GM12873 (cell line): ENCODE data around the gene LTBP1.

Experiments
- TF ChIP-seq, protein P1 (sequence below): IDR thresholded peaks from 2 replicates; pipeline ENCODE4 v1.5.1; 2012; ENCODE audit warnings: low read depth, mild to moderate bottlenecking, moderate library complexity, low read length, control low read depth; ENCODE audit not compliant: insufficient read depth; ENCODE audit errors: missing control alignments

Gene LTBP1

DNA sequence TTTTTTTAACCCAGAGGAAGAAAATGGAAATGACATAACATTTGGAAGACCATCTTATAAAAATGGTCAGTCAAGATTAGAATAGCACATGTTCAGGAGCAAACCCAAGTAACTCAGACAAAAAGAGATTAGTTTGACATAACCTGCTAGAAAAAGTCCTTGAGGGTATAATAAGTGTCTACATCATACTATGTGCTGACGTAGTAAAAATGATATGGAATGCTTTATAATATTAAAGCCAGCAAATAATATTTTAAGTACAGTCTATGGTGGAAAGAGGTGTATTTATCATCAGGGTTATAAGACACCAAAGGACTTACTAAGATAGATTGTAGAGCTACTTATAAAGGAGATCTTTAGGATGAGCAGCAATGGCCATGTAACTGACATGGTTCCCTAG is 169.0 kb downstream of the LTBP1 start:
- TF ChIP-seq, protein P1, sequence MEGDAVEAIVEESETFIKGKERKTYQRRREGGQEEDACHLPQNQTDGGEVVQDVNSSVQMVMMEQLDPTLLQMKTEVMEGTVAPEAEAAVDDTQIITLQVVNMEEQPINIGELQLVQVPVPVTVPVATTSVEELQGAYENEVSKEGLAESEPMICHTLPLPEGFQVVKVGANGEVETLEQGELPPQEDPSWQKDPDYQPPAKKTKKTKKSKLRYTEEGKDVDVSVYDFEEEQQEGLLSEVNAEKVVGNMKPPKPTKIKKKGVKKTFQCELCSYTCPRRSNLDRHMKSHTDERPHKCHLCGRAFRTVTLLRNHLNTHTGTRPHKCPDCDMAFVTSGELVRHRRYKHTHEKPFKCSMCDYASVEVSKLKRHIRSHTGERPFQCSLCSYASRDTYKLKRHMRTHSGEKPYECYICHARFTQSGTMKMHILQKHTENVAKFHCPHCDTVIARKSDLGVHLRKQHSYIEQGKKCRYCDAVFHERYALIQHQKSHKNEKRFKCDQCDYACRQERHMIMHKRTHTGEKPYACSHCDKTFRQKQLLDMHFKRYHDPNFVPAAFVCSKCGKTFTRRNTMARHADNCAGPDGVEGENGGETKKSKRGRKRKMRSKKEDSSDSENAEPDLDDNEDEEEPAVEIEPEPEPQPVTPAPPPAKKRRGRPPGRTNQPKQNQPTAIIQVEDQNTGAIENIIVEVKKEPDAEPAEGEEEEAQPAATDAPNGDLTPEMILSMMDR = no peak

DNA sequence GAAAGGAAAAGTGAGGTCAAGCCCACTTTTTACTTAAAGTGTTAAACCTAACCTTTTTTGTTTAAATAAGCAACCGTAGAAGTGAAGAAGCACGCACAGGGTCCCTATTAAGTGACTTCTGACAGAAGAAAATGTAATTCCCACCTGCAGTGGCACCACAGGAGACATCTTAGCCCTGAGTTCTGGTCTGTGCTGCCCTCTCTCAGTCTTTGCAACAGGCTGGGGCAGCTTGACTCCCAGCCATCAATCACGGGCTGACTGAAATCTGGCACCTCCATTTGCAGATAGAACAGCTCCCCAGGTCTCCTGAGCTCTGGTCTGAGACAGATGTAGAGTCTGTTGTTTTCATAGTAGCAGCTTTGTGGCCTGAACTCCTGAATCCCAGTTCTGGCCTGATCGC is 170.0 kb downstream of the LTBP1 start:
- TF ChIP-seq, protein P1 = no peak

DNA sequence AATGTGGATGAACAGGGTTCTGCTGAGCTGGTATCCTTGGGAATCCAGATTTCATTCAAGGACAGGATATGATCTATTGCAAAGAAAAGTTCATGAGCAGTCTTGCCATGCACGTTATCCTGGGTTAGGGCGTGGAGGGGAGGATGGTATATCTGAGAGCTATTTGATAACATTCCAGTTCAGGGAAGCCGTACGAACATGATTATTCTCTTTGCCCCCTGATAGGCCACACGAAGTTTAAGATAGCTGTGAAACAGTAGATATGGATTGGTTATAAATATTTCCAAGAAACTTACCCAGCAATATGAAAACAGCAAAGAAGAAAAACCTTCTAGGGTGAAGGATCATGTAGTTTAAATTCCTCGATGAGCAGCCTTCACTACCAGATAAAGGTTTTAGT is 171.9 kb downstream of the LTBP1 start:
- TF ChIP-seq, protein P1 = no peak

DNA sequence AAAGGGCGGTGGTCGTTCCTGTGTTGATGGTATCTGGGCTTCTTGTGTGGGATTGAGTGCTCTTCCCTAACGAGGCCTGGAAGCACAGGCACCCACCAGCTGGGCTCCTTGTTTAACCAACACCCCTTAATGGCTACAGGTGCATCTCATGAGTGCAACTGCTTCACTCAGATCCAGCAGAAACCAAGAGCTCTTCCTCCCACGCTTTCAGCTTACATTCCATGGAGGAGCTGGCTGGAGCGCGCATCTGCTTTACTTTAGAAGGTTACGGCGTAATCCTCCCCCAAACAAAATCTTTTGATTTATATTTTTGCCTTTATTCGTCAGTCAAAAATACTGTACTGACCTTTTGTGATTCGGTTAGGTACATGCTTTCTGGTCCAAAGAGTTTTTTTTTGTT is 174.7 kb downstream of the LTBP1 start:
- TF ChIP-seq, protein P1 = no peak

DNA sequence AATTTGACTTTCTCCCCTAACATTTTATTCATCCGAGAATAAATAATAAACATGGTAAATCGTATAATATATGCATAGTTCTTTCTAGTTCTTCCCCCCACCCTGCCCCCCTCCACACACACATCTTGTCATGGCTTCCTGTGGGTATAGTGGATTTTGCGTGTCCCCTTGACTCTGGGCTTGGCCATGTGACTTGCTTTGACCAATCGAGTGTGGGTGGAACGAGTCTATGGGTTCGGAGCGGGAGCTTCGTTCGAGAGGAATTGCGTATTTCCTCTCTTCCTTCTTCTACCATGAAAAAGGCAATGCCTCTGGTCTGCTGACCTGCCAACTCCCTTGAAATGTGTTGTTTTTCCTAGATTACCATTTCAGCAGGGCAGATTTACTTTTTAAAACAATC is 175.2 kb downstream of the LTBP1 start:
- TF ChIP-seq, protein P1 = no peak

DNA sequence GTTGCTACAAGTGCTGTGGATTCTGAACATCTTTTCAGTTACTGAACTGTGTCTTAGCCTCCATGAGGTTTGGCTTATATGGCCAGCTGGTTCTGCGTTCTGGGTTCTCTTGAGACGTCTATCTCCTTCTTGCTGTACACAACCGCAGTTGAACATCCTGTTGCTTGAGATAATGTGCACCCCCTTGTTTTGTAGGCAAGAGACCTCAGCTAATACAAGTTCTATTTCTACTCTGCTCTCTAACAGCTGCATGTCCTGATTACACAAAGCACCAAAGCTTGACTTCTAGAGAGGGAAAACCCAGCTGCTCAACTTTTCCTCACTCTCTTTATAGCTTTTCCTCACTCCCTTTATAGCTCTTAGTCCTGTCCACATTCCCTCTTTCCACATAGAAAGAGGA is 176.0 kb downstream of the LTBP1 start:
- TF ChIP-seq, protein P1 = no peak

DNA sequence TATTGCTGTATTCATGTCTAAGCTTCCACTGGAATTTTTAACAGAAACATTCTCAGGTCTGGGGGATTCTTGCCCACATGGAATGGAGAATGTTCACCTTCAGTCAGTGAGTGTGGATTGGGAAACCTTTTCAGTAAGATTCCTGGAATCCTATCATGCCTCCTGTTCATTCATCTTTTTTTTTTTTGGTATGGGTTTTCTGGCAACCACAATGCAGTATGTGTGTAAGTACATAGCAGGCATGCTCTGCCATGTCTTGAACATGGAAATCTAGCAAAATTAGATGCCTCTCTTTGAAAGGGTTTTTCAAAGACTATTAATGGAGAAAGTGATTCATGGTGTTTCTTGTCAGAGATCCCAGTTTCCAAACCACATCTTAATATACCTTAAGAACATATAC is 176.5 kb downstream of the LTBP1 start:
- TF ChIP-seq, protein P1 = no peak

DNA sequence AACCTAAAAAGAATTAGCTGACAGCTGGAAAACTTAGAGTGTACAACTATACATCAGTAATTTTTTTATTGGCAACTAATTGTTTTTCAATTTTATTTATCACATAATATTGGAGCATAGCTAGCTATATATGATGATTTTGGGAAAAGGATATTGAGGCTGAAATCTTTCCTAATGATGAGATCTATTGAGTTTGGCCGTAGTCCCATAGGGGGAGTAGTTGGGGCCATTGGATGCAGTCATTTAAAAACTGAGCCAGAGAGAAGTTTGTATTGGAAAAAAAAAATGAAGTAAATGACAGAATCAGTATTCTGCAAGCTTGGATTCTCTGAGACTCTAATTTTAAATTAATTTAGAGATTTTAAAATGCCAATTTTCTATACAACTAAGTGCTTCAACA is 179.8 kb downstream of the LTBP1 start:
- TF ChIP-seq, protein P1 = no peak
